ENCODE results near the gene SUSD4. TPM values are rescaled to one million over a fixed set of nuclear protein-coding genes. Genes with fewer than 3 reads are reported as not detected.

Gene SUSD4
- total and polyA plus RNA-seq, 2 donors (not counting 1 experiment from before 2014, with no cell fraction given): 0.33 TPM; not detected in 1

DNA sequence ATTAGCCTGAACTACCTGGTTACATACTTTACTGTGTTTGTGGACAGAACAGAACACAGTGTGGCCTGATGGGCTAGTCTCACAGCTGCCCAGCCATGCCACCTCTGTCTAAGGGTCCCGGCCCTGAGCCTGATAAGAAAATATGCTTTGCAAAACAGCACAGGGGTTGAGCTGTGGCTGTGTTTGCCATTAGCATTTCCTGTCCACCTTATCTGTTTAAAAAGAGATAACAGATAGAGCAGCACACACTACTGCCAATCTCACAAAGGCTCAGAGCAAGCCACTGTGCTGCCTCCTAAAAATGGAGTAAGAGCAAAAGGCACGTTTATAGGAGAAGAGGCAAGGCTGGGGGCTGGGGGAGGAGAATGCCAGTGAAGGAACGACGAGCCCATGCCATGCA is 95.0 kb downstream of the SUSD4 start:
- TF ChIP-seq EZH2 (IDR thresholded peaks at IDR 0.05; ENCODE audit: low read length, missing control alignments): no peak
- TF ChIP-seq, protein P1, sequence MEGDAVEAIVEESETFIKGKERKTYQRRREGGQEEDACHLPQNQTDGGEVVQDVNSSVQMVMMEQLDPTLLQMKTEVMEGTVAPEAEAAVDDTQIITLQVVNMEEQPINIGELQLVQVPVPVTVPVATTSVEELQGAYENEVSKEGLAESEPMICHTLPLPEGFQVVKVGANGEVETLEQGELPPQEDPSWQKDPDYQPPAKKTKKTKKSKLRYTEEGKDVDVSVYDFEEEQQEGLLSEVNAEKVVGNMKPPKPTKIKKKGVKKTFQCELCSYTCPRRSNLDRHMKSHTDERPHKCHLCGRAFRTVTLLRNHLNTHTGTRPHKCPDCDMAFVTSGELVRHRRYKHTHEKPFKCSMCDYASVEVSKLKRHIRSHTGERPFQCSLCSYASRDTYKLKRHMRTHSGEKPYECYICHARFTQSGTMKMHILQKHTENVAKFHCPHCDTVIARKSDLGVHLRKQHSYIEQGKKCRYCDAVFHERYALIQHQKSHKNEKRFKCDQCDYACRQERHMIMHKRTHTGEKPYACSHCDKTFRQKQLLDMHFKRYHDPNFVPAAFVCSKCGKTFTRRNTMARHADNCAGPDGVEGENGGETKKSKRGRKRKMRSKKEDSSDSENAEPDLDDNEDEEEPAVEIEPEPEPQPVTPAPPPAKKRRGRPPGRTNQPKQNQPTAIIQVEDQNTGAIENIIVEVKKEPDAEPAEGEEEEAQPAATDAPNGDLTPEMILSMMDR (conservative IDR thresholded peaks at IDR 0.05 in 1 of 2, IDR thresholded peaks at IDR 0.05 in 1 of 2; ENCODE audit: low read depth in 1 of 2, low read length in 2 of 2): no peak
- Histone ChIP-seq H3K4me3 (replicated peaks in 1 of 4; ENCODE audit: control extremely low read depth in 1 of 4, insufficient read depth in 1 of 4, low read depth in 3 of 4, low read length in 4 of 4) (no peak overlapping the region), H3K9ac (ENCODE audit: insufficient read depth, low read length) (no peak overlapping the region), H3K4me2 (ENCODE audit: extremely low read depth, insufficient read depth, low read length) (no peak overlapping the region), H3K9me3 (ENCODE audit: control insufficient read depth, insufficient read depth, low read depth, low read length) (no peaks in the 10 kb centered on the region), H3K27ac (ENCODE audit: insufficient read depth, low read length) (no peak overlapping the region), H3K36me3 (ENCODE audit: control insufficient read depth, insufficient read depth, low read length) (no peaks in the 10 kb centered on the region), H3K79me2 (ENCODE audit: control insufficient read depth, insufficient read depth, low read length) (no peaks in the 10 kb centered on the region), H3K27me3 (ENCODE audit: control insufficient read depth, insufficient read depth, low read length) (peaks cover 10% of the 10 kb centered on the region), H2AFZ (ENCODE audit: low read length) (no peak overlapping the region), H4K20me1 (ENCODE audit: control insufficient read depth, extremely low read depth, insufficient read depth, low read length) (no peaks in the 10 kb centered on the region), H3K4me1 (ENCODE audit: control insufficient read depth, extremely low read depth, insufficient read depth, low read length) (no peaks in the 10 kb centered on the region)
- no peak for DNase-seq (ENCODE audit: low read depth in 2 of 2)

DNA sequence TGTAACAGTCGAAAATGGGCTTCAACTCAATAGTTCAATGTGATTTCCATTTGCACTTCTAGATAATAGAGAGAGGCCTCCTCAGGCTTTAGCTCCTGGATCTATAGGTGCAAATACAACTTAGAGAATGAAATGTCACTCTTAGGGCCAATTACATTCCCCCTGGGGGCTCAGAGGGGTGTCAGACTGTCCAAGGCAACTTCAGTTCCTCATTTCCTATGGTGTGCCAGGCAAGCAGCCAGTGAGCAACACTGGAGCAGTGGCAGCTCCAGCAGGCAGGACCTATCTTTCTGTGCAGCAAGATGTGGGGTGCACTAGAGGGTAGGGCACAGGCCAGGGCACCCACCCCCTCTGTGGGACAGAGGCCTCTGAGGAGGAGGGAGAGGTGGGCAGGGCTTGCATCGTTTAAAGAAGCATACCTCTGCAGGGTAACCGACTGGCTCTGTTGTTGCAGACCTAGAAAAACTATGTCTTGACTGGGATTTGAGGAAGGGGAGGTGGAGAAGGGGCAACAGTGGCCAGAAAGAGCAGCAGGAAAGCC is 97.3 kb downstream of the SUSD4 start:
- no peak overlapping the region for H3K9ac ChIP-seq (ENCODE audit: insufficient read depth, low read length)
- H3K4me3 ChIP-seq (replicated peaks in 1 of 4; ENCODE audit: control extremely low read depth in 1 of 4, insufficient read depth in 1 of 4, low read depth in 3 of 4, low read length in 4 of 4): no peak overlapping the region
- TF ChIP-seq EZH2 (IDR thresholded peaks at IDR 0.05; ENCODE audit: low read length, missing control alignments): no peak
- TF ChIP-seq, protein P1 (conservative IDR thresholded peaks at IDR 0.05 in 1 of 2, IDR thresholded peaks at IDR 0.05 in 1 of 2; ENCODE audit: low read depth in 1 of 2, low read length in 2 of 2): no peak
- peaks cover 13% of the 10 kb centered on the region for H3K27me3 ChIP-seq (ENCODE audit: control insufficient read depth, insufficient read depth, low read length)
- H2AFZ ChIP-seq (ENCODE audit: low read length): no peak overlapping the region
- H3K4me2 ChIP-seq (ENCODE audit: extremely low read depth, insufficient read depth, low read length): no peak overlapping the region
- H3K79me2 ChIP-seq (ENCODE audit: control insufficient read depth, insufficient read depth, low read length): no peaks in the 10 kb centered on the region
- DNase-seq (ENCODE audit: low read depth in 2 of 2): no peak
- H3K4me1 ChIP-seq (ENCODE audit: control insufficient read depth, extremely low read depth, insufficient read depth, low read length): no peaks in the 10 kb centered on the region
- no peak overlapping the region for H3K27ac ChIP-seq (ENCODE audit: insufficient read depth, low read length)
- no peaks in the 10 kb centered on the region for H3K9me3 ChIP-seq (ENCODE audit: control insufficient read depth, insufficient read depth, low read depth, low read length)
- no peaks in the 10 kb centered on the region for H3K36me3 ChIP-seq (ENCODE audit: control insufficient read depth, insufficient read depth, low read length)
- H4K20me1 ChIP-seq (ENCODE audit: control insufficient read depth, extremely low read depth, insufficient read depth, low read length): no peaks in the 10 kb centered on the region

DNA sequence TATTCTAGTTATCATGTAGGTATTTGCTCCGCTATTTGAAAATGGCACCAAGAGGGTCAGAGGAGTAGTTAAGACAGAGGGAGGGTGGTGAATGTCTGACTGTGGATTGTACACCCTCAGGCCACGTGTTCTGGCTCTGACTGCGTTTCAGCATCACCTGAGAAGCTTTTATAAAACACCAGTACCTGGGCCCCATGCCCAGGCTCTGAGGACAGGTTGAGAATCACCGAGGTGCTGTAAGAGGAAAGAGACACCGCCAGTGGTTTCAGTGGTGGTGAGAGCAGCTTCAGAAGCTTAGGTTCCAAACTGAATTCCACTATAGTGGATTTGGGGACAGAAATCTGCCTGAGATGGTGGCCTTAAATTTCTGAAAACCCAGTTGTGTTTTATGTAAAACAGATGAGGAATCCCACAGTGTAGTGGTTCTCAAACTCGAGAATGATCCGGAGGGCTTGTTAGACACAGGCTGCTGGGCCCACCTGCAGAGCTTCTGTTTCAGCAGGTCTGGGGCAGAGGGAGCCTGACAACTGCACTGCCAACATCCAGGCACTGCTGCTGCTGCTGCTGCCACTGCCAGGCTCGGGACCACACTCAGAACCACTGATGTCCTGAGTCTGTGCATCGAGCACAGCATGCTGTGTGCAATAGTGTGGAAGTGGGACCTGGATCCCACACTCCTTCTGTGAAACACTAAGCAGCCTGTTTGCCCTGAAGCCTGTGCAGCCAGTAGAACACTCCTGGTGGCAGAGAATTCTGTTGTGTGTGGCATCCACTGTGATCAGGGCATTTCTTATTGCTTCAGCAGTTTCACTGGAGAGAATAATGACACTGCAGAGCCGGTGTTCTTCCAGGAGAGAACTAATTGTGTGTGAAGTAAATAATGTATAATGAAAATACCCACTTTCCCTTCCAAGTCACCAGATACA is 98.7 kb downstream of the SUSD4 start:
- TF ChIP-seq EZH2 (IDR thresholded peaks at IDR 0.05; ENCODE audit: low read length, missing control alignments): no peak
- TF ChIP-seq, protein P1 (conservative IDR thresholded peaks at IDR 0.05 in 1 of 2, IDR thresholded peaks at IDR 0.05 in 1 of 2; ENCODE audit: low read depth in 1 of 2, low read length in 2 of 2): no peak
- H3K4me1 ChIP-seq (ENCODE audit: control insufficient read depth, extremely low read depth, insufficient read depth, low read length): no peaks in the 10 kb centered on the region
- H3K4me3 ChIP-seq (replicated peaks in 1 of 4; ENCODE audit: control extremely low read depth in 1 of 4, insufficient read depth in 1 of 4, low read depth in 3 of 4, low read length in 4 of 4): no peak overlapping the region
- H3K79me2 ChIP-seq (ENCODE audit: control insufficient read depth, insufficient read depth, low read length): no peaks in the 10 kb centered on the region
- H3K27ac ChIP-seq (ENCODE audit: insufficient read depth, low read length): no peak overlapping the region
- H3K9ac ChIP-seq (ENCODE audit: insufficient read depth, low read length): no peak overlapping the region
- H3K9me3 ChIP-seq (ENCODE audit: control insufficient read depth, insufficient read depth, low read depth, low read length): no peaks in the 10 kb centered on the region
- H2AFZ ChIP-seq (ENCODE audit: low read length): no peak overlapping the region
- no peak for DNase-seq (ENCODE audit: low read depth in 2 of 2)
- H3K4me2 ChIP-seq (ENCODE audit: extremely low read depth, insufficient read depth, low read length): no peak overlapping the region
- peaks cover 14% of the 10 kb centered on the region for H3K27me3 ChIP-seq (ENCODE audit: control insufficient read depth, insufficient read depth, low read length)
- H4K20me1 ChIP-seq (ENCODE audit: control insufficient read depth, extremely low read depth, insufficient read depth, low read length): no peaks in the 10 kb centered on the region
- no peaks in the 10 kb centered on the region for H3K36me3 ChIP-seq (ENCODE audit: control insufficient read depth, insufficient read depth, low read length)
